Progenitor cell of endocrine pancreas (in vitro differentiated cells): ENCODE results near the gene SLC24A4. TPM values are rescaled to one million over a fixed set of nuclear protein-coding genes. Genes with fewer than 3 reads are reported as not detected.

ENCODE experiments used
- DNase-seq: peaks from one replicate; pipeline ENCODE4 v3.0.0; 2021; ENCODE audit warnings: low spot score; ENCODE audit not compliant: unreplicated experiment
- H3K27ac Mint-ChIP-seq: 2 replicates; pipeline ENCODE4 v1.8.0; 2021; ENCODE audit warnings: mild to moderate bottlenecking, moderate library complexity, mixed read lengths
- H3K27me3 Mint-ChIP-seq: 2 replicates; pipeline ENCODE4 v1.8.0; 2021; ENCODE audit warnings: mixed read lengths
- H3K36me3 Mint-ChIP-seq: 2 replicates; pipeline ENCODE4 v1.8.0; 2022; ENCODE audit warnings: mixed read lengths; ENCODE audit not compliant: insufficient read depth
- H3K4me1 Mint-ChIP-seq: 2 replicates; pipeline ENCODE4 v1.8.0; 2021; ENCODE audit warnings: low read depth, mixed read lengths
- H3K4me3 Mint-ChIP-seq: 2 replicates; pipeline ENCODE4 v1.8.0; 2021; ENCODE audit warnings: low read depth, mild to moderate bottlenecking, moderate library complexity, mixed read lengths
- H3K9me3 Mint-ChIP-seq: 2 replicates; pipeline ENCODE4 v1.8.0; 2021; ENCODE audit warnings: low read depth, mixed read lengths
- total RNA-seq: library from RNA; stranded (reverse); gene quantifications from 2 replicates; pipeline ENCODE4 v1.2.1, GENCODE V29; 2021
- TF ChIP-seq, protein P1 (sequence below): fragments of 200-600 bp; sonication (generic); IDR thresholded peaks from one replicate; pipeline ENCODE4 v1.5.0; 2021; ENCODE audit warnings: antibody characterized with exemption, mild to moderate bottlenecking; ENCODE audit not compliant: unreplicated experiment

Gene SLC24A4
- total RNA-seq, 1 donor from 2014 or later, result not detected

- Mint-ChIP-seq H3K4me1 (no peaks in the 10 kb centered on the region), H3K27me3 (peaks cover 3% of the 10 kb centered on the region), H3K27ac (no peak overlapping the region), H3K36me3 (no peaks in the 10 kb centered on the region), H3K4me3 (no peak overlapping the region), H3K9me3 (no peaks in the 10 kb centered on the region)
- DNase-seq, result no peak
- TF ChIP-seq, protein P1, sequence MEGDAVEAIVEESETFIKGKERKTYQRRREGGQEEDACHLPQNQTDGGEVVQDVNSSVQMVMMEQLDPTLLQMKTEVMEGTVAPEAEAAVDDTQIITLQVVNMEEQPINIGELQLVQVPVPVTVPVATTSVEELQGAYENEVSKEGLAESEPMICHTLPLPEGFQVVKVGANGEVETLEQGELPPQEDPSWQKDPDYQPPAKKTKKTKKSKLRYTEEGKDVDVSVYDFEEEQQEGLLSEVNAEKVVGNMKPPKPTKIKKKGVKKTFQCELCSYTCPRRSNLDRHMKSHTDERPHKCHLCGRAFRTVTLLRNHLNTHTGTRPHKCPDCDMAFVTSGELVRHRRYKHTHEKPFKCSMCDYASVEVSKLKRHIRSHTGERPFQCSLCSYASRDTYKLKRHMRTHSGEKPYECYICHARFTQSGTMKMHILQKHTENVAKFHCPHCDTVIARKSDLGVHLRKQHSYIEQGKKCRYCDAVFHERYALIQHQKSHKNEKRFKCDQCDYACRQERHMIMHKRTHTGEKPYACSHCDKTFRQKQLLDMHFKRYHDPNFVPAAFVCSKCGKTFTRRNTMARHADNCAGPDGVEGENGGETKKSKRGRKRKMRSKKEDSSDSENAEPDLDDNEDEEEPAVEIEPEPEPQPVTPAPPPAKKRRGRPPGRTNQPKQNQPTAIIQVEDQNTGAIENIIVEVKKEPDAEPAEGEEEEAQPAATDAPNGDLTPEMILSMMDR, result no peak
Measured at GRCh38 chr14:92455231-92455630, 132.3 kb downstream of the SLC24A4 start.

- Mint-ChIP-seq H3K9me3 (no peaks in the 10 kb centered on the region), H3K4me3 (no peak overlapping the region), H3K27me3 (peaks cover 3% of the 10 kb centered on the region), H3K36me3 (no peaks in the 10 kb centered on the region), H3K4me1 (no peaks in the 10 kb centered on the region), H3K27ac (peak overlapping the region; percentile 29)
- DNase-seq, result peak; percentile 34
- TF ChIP-seq, protein P1, result peak; percentile 76
Measured at GRCh38 chr14:92456215-92457015, 133.4 kb downstream of the SLC24A4 start.

DNA sequence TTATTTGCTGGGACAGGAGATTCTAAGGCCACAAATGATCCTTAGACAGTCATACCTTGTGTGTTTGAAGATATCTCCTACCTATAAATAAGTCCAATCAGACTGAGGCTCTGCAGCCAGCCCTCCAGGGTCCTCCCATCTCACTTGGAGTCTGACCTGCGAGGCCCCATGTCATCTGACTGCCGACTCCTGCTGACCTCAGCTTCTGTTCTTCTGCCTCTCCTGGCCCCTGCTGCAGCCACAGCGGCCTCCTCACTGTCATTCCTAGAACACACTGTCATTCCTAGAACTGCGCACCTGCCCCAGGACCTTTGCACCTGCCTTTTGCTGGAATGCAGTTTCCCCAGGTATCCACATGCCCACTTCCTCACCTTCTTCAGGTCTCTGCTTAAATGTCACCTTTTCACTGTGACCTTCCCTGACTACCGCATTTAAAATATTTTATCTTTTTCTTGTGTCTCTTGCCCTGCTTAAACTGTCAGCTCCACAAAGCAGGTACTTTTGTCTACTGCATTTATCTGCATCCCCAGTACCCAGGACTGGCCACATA is 134.1 kb downstream of the SLC24A4 start:
- Mint-ChIP-seq H3K27ac (no peak overlapping the region), H3K4me1 (no peaks in the 10 kb centered on the region), H3K4me3 (no peak overlapping the region), H3K9me3 (no peaks in the 10 kb centered on the region), H3K27me3 (peaks cover 3% of the 10 kb centered on the region), H3K36me3 (no peaks in the 10 kb centered on the region)
- TF ChIP-seq, protein P1, result peak; percentile 2
- DNase-seq, result no peak

GRCh38 chr14:92458136-92459029 is 135.4 kb downstream of the SLC24A4 start:
- H3K27me3 Mint-ChIP-seq, result peaks cover 7% of the 10 kb centered on the region
- no peaks in the 10 kb centered on the region for H3K9me3 Mint-ChIP-seq
- no peak overlapping the region for H3K27ac Mint-ChIP-seq
- H3K36me3 Mint-ChIP-seq, result no peaks in the 10 kb centered on the region
- H3K4me1 Mint-ChIP-seq, result no peaks in the 10 kb centered on the region
- no peak overlapping the region for H3K4me3 Mint-ChIP-seq
- DNase-seq, result no peak
- TF ChIP-seq, protein P1, result no peak
